AML-193 (cell line): Measurements from ENCODE around the gene C20orf204.
"Not testable (repeated sequence)": the region's sequence is repeated elsewhere in the genome, so short reads cannot be mapped to it uniquely, and the experiment has no call there.

Source experiments
- DNase-seq, 2 experiments: peaks; one replicate each; lab custom pipeline; 2025; lab: John Stamatoyannopoulos, UW

The C20orf204 gene

GRCh38 chr20:64083378-64083803 lies 47.4 kb downstream of the C20orf204 start:
- DNase-seq, result peak; percentile 40 to 50

- no peak for DNase-seq
Observed at GRCh38 chr20:64083804-64084684, 48.1 kb downstream of the C20orf204 start, which contains the start of gene LKAAEAR1. LKAAEAR1 (minus strand) TSS chr20:64084398; CDS start chr20:64084219, 179 bp downstream.

- DNase-seq, result no peak
Observed at GRCh38 chr20:64084685-64085152, 48.7 kb downstream of the C20orf204 start.

GRCh38 chr20:64086801-64087200 lies 50.8 kb downstream of the C20orf204 start:
- DNase-seq, result no peak

GRCh38 chr20:64087226-64087825 lies 51.3 kb downstream of the C20orf204 start:
- not testable (repeated sequence) for DNase-seq

GRCh38 chr20:64088586-64088985 lies 52.6 kb downstream of the C20orf204 start:
- not testable (repeated sequence) for DNase-seq
